Transverse colon (tissue), 4 donors: ENCODE data around the gene MEX3C.

ENCODE experiments used
- EP300 ChIP-seq: sonication (generic); formaldehyde crosslinking; IDR thresholded peaks from one replicate; pipeline ENCODE4 v1.6.1; 2017; ENCODE audit warnings: antibody characterized with exemption, low read depth
- POLR2A ChIP-seq: fragments of 450-650 bp; IDR thresholded peaks from one replicate; pipeline ENCODE4 v1.6.1; 2016; ENCODE audit warnings: antibody characterized with exemption, mild to moderate bottlenecking, moderate library complexity
- POLR2AphosphoS5 ChIP-seq, 3 donors: sonication (generic); formaldehyde crosslinking; IDR thresholded peaks; one replicate each; pipeline ENCODE4 v1.6.1; 2016; ENCODE audit warnings: antibody characterized with exemption in 3 of 3
- TF ChIP-seq, protein P1 (sequence below), 5 experiments: fragments of 200-600 bp in 3 of 5; fragments of 450-650 bp in 2 of 5; sonication (generic) in 3 of 5; IDR thresholded peaks; 1 replicate in 2 of 5; 2 replicates in 3 of 5; pipeline ENCODE4 v1.5.1; 2016 to 2017; ENCODE audit warnings: antibody characterized with exemption in 5 of 5, inconsistent platforms in 3 of 5, mild to moderate bottlenecking in 2 of 5, moderate library complexity in 1 of 5

DNA sequence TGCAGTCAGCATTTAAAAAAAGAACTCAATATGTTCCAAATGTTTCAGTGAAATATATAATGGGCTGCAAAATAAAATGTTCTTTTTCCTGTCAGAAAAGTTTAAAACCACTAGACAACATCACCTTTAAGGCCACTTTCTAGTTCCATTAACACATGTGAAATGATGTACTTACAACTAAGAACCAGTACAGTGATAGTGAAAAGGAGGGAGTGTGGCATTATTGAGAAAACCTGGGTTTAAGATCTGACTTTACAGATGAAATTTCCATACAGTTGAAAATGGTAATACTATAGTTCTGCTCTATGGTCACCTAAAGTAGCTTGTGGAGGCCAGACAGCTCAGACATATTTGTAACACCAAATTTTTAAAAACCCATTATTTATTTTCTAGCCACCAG is 14.7 kb downstream of the MEX3C start:
- TF ChIP-seq, protein P1, sequence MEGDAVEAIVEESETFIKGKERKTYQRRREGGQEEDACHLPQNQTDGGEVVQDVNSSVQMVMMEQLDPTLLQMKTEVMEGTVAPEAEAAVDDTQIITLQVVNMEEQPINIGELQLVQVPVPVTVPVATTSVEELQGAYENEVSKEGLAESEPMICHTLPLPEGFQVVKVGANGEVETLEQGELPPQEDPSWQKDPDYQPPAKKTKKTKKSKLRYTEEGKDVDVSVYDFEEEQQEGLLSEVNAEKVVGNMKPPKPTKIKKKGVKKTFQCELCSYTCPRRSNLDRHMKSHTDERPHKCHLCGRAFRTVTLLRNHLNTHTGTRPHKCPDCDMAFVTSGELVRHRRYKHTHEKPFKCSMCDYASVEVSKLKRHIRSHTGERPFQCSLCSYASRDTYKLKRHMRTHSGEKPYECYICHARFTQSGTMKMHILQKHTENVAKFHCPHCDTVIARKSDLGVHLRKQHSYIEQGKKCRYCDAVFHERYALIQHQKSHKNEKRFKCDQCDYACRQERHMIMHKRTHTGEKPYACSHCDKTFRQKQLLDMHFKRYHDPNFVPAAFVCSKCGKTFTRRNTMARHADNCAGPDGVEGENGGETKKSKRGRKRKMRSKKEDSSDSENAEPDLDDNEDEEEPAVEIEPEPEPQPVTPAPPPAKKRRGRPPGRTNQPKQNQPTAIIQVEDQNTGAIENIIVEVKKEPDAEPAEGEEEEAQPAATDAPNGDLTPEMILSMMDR (IDR thresholded peaks at IDR 0.05) = no peak
- TF ChIP-seq POLR2AphosphoS5 (IDR thresholded peaks at IDR 0.05) (no peak), POLR2A (no peak), EP300 (no peak)
